Measurements from ENCODE around the gene MSL3B.

Gene MSL3B

GRCh38 chr2:233867993-233868532, at the start of gene MSL3B:
TSS of gene MSL3B (minus strand) at chr2:233868386.
- no peaks in the 10 kb centered on the region for H3K4me1 ChIP-seq (ENCODE audit: low read depth)
- no peaks in the 10 kb centered on the region for H3K36me3 ChIP-seq (ENCODE audit: low read depth)
- no peaks in the 10 kb centered on the region for H3K9me3 ChIP-seq
- intact Hi-C loops (cut with DNase I, micrococcal nuclease) = no loop called here
- DNase-seq (peak in 2 of 3 donors; percentile 57 to 73), ATAC-seq (peak; percentile 90)
- peak within 1 kb of the TSS; percentile 18 for H3K4me3 ChIP-seq
- no peak for TF ChIP-seq CTCF (IDR thresholded peaks at IDR 0.05)

- H3K4me1 ChIP-seq (ENCODE audit: low read depth) = no peaks in the 10 kb centered on the region
- ATAC-seq (no peak), DNase-seq (no peak)
- H3K36me3 ChIP-seq (ENCODE audit: low read depth) = no peaks in the 10 kb centered on the region
- intact Hi-C loops (cut with DNase I, micrococcal nuclease) = no loop called here
- H3K4me3 ChIP-seq = no peak within 1 kb of the TSS
- H3K9me3 ChIP-seq = no peaks in the 10 kb centered on the region
- TF ChIP-seq CTCF (IDR thresholded peaks at IDR 0.05) = no peak
These were observed 48.9 kb upstream of the MSL3B start, which contains the start of gene TRPM8 for GRCh38 chr2:233917116-233917515. TSS of gene TRPM8 (plus strand) at chr2:233917373. CDS start at chr2:233926538, 9,165 bp downstream.

- ATAC-seq (no peak), DNase-seq (peak in 1 of 3 donors; percentile 5)
- no peaks in the 10 kb centered on the region for H3K4me1 ChIP-seq (ENCODE audit: low read depth)
- intact Hi-C loops (cut with DNase I, micrococcal nuclease) = no loop called here
- no peaks in the 10 kb centered on the region for H3K9me3 ChIP-seq
- no peak overlapping the region for H3K4me3 ChIP-seq
- no peak for TF ChIP-seq CTCF (IDR thresholded peaks at IDR 0.05)
- H3K36me3 ChIP-seq (ENCODE audit: low read depth) = no peaks in the 10 kb centered on the region
These were observed 46.9 kb upstream of the MSL3B start for GRCh38 chr2:233915128-233915527.

DNA sequence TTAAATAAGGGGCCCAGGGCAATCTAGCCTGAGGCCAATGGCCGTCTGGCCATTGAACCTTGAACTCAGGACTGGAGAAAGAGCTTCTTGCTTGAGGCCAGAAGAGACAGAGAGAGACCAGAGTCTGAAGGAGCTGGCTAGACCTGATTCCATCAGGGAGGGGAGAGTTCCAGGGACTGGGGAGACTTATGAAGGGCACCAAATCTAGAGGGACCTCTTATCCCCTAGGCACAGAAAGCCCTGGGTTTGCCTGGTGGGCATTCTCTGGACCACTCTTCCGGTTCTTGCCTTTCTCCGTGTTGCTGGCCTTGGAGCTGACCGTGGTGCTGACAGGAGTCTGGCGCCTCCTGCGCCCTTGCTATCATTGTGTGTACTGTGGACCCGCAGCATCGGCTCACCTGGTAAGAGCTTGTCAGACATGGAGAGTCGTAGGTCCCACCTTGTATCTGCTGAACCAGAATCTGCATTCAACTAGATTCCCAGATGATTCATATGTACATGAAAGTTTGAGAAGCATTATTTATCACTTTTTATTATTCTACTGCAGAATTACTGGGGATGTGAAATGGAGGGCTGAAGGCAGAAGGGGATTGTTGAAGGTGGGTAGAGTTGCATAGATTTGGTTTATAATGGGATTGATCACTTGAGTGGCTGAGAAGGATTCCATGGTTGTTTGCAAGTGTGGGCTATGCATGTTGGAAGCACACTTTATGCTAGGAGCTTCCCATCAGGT, 44.7 kb upstream of the MSL3B start:
- no peaks in the 10 kb centered on the region for H3K36me3 ChIP-seq (ENCODE audit: low read depth)
- no peaks in the 10 kb centered on the region for H3K4me1 ChIP-seq (ENCODE audit: low read depth)
- no peak overlapping the region for H3K4me3 ChIP-seq
- ATAC-seq (no peak), DNase-seq (peak in 2 of 3 donors; percentile 31 to 42)
- no peak for TF ChIP-seq CTCF (IDR thresholded peaks at IDR 0.05)
- intact Hi-C loops (cut with DNase I, micrococcal nuclease) = no loop called here
- H3K9me3 ChIP-seq = no peaks in the 10 kb centered on the region

- H3K9me3 ChIP-seq = no peaks in the 10 kb centered on the region
- ATAC-seq = no peak
- no peak for TF ChIP-seq CTCF (IDR thresholded peaks at IDR 0.05)
- peaks cover 3% of the 10 kb centered on the region for H3K4me1 ChIP-seq (ENCODE audit: low read depth)
- intact Hi-C loops (cut with DNase I, micrococcal nuclease) = no loop called here
- DNase-seq = no peak
- H3K36me3 ChIP-seq (ENCODE audit: low read depth) = no peaks in the 10 kb centered on the region
- no peak overlapping the region for H3K4me3 ChIP-seq
These were observed 39.4 kb upstream of the MSL3B start for GRCh38 chr2:233907627-233908026.
